Motor neuron (in vitro differentiated cells): ENCODE data around the gene PAX4. TPM values are rescaled to one million over a fixed set of nuclear protein-coding genes. Genes with fewer than 3 reads are reported as not detected.

Experiments
- ATAC-seq, 8 experiments: fragments of 200-7000 bp; cut with Tn5 transposase; replicated peaks in 6 of 8; 2 replicates each; pipeline ENCODE4 v1.8.0; 2021; ENCODE audit warnings: mild to moderate bottlenecking in 8 of 8, moderate library complexity in 8 of 8
- H3K27ac ChIP-seq, 2 donors: fragments of 250-450 bp; sonication (Bioruptor Pico); 2 replicates each; pipeline ENCODE4 v1.9.0; 2021; ENCODE audit warnings: antibody characterized with exemption in 2 of 2, mild to moderate bottlenecking in 2 of 2, moderate library complexity in 1 of 2
- H3K4me1 ChIP-seq, 2 donors: fragments of 250-450 bp; sonication (Bioruptor Pico); replicated peaks in 1 of 2; 2 replicates each; pipeline ENCODE4 v1.6.1; 2021; ENCODE audit warnings: antibody characterized with exemption in 2 of 2, mild to moderate bottlenecking in 2 of 2, moderate library complexity in 1 of 2
- H3K4me3 ChIP-seq, 5 donors: fragments of 250-450 bp; sonication (Bioruptor Pico); 2 replicates each; pipeline ENCODE4 v1.9.0; 2021; ENCODE audit warnings: antibody characterized with exemption in 5 of 5, mild to moderate bottlenecking in 5 of 5, moderate library complexity in 4 of 5
- WGBS, 10 experiments: fragments of 450-650 bp; shearing (Covaris generic); methylation state at CpG; one replicate each; pipeline ENCODE4 v1.0.0; 2022; 5-methylcytosine and 5-hydroxymethylcytosine counted together
- in situ Hi-C, 9 experiments: fragments of 400-800 bp; cut with MboI; loops; one replicate each; pipeline ENCODE4 v1.15.0; 2021; ENCODE audit warnings: low sequenced_read_pairs in 9 of 9, low pct_unique_long_range_greater_than_20kb in 2 of 9; ENCODE audit not compliant: unreplicated experiment in 9 of 9
- total RNA-seq, 8 experiments: library from RNA; unstranded; fragments of 300-600 nt; gene quantifications; 2 replicates each; pipeline versions ENCODE4 v1.2.3 to v1.2.4, GENCODE V29; 2022

PAX4 gene
- total RNA-seq, 8 experiments from 2014 or later, result 0.21 to 0.33 TPM; not detected in 6

DNA sequence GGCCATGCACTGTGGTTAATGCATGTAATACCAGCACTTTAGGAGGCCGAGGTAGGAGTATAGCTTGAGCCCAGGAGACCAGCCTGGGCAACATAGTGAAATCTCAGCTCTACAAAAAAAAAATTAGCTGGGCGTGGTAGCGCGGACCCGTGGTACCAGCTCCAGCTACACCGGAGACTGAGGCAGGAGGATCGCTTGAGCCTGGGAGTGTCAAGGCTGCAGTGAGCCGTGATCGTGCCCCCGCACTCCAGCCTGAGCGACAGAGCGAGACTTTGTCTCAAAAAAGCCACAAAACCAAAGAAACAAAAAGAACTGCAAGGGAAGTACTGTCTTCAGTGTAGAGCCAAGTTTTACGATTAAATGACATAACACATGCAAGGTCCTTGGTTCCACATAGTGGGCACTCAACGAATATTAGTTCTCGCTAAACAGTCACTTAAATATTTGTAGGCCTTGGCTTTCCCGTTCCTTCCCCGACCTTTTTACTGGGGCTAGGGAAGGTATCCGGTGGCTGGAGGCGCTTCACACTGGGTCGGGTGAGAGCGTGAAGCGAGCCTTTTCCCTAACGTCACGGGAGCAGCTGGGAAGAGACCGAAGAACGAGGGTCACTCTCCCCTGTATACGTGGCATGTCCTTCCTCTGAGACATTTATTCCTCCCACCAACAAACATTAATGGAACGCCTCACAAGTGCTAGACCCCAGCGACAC is 33.1 kb upstream of the PAX4 start:
- Histone ChIP-seq H3K27ac (peak overlapping the region; percentile 95 to 97), H3K4me3 (peak overlapping the region; percentile 75 to 92 (median 80)), H3K4me1 (peaks cover 32 to 34% of the 10 kb centered on the region in 2 donors)
- peak in 4 of 8 experiments; percentile 3 to 22 (median 11) for ATAC-seq
- 45 to 93% (median 50%) methylated on average over 2 to 28 of the region's 29 CpGs; no CpG with 5 or more reads in 3 of the 10 experiments for WGBS, 10 experiments
- in situ Hi-C loops, result no loop called here

DNA sequence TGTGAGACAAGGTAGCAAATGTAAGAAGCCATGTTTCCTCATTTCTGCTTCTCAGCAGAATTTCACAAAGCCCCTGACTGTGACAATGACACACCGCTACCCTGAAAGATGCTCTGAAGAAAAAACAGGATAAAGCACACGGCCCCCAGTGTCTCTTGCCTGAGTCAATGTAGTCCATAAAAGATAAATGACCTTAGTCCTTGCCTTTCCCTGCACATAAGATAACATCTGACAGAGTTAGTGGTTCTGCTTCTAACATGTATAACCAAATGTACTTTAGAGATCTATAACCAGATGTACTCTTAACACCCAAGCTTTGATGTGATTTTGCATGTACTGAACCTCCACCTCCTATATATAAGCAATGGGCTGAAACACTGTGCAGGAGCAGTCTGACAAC is 31.0 kb upstream of the PAX4 start:
- in situ Hi-C loops, result loop anchor here in 1 of 9 experiments (25.0 kb wide), 1 partner anchor 262 kb away; the partner anchor contains the start of gene ZNF800
- WGBS, 10 experiments, result 40 to 100% (median 92%) methylated on average over 1 to 2 of the region's 2 CpGs; no CpG with 5 or more reads in 3 of the 10 experiments
- ATAC-seq, result no peak
- peaks cover 17 to 26% of the 10 kb centered on the region in 2 donors for H3K4me1 ChIP-seq
- H3K27ac ChIP-seq, result no peak overlapping the region
- no peak overlapping the region for H3K4me3 ChIP-seq

DNA sequence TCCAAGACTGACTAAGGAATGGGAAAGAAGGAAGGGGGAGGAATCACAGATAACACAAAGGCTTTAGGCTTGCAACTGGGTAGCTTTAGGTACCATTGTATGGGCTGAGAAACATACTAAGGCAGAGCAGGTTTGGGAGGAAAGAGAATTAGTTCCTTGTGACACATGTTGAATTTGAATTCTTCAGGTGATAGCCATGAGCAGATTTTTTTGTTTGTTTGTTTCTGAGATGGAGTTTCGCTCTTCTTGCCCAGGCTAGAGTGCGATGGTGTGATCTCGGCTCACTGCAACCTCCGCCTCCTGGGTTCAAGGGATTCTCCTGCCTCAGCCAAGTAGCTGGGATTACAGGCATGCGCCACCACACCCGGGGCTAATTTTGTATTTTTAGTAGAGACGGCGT is 29.7 kb upstream of the PAX4 start:
- in situ Hi-C loops, result loop anchor here in 1 of 9 experiments (25.0 kb wide), 1 partner anchor 260 kb away; the partner anchor contains the start of gene ZNF800
- 50 to 100% (median 94%) methylated on average over 1 to 7 of the region's 8 CpGs; no CpG with 5 or more reads in 3 of the 10 experiments for WGBS, 10 experiments
- peaks cover 6 to 14% of the 10 kb centered on the region in 2 donors for H3K4me1 ChIP-seq
- ATAC-seq, result no peak
- H3K27ac ChIP-seq, result no peak overlapping the region
- H3K4me3 ChIP-seq, result no peak overlapping the region

DNA sequence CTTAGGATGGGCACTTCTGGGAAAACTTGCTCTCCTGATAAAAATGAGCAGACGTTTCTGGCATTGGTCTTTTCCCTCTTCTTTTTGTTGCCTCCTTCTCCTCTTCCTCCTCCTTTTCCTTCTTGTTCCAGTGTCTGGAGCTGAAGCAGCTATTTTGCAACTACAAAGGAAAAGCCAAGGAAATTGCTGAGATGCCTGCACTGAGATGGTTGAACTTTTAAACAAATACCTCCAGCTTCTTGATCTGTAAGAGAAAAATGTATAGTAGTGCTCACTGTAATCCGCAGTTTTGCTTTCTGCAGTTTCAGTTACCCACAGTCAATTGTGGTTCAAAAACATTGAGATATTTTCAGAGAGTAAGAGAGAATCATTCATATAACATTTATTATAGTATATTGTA is 26.5 kb upstream of the PAX4 start:
- in situ Hi-C loops, result loop anchor here in 1 of 9 experiments (25.0 kb wide), 1 partner anchor 257 kb away; the partner anchor contains the start of gene ZNF800
- peaks cover 2 to 13% of the 10 kb centered on the region in 2 donors for H3K4me1 ChIP-seq
- no peak for ATAC-seq
- no peak overlapping the region for H3K4me3 ChIP-seq
- WGBS, 10 experiments, result 38 to 100% (median 75%) methylated on average over 1 to 2 of the region's 2 CpGs; no CpG with 5 or more reads in 1 of the 10 experiments
- H3K27ac ChIP-seq, result no peak overlapping the region

DNA sequence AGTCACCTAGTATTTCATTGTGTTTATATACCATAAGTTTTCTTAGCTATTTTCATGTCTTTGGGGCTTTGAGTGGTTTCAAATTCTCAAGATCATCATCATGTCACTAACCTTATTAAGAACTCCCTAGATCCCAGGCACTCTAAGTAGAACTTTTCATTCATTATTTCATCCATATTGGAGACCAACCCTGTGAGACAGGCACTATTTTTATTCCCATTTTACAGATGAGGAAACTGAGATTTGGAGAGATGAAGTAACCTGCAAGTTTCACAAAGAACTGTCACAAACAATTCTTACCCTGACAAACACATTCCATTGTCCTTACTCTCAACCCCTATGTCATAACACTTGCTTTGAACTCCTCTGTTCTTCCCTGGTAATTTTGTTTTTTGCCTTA is 20.3 kb upstream of the PAX4 start:
- no peak overlapping the region for H3K27ac ChIP-seq
- no peak for ATAC-seq
- in situ Hi-C loops, result loop anchor here in 1 of 9 experiments (25.0 kb wide), 1 partner anchor 251 kb away; the partner anchor contains the start of gene ZNF800
- no peak overlapping the region for H3K4me3 ChIP-seq
- peaks cover 2 to 6% of the 10 kb centered on the region in 2 donors for H3K4me1 ChIP-seq

DNA sequence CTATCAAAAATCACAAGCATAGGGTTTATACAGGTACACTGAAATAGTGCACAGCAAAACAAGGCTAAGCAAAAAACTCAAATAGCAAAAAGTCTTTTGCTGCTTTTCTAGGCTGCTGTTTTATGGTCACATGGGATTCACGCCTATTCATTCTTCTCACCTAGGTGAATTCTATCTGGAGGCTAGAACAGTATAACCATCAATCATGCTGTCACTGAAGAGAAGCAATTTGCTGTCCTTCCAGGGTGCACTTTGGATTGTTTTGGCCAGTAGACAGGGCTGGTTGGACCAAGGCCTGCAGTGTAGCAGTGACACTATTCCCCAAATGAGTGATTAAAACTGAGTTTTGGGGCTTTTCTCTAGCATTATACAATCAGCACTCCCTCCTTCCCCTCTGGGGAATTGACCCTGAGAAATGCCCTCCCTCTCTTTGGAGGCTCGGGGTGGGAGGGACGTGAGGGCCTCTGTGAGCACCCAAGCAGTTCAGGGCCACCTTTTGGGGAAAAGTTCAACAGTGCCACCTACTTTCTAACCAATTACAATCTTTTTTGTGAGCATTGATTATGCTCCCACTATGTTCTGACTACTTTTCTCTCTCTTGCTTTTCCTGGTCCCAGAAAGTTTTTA is 17.8 kb upstream of the PAX4 start:
- Histone ChIP-seq H3K4me1 (no peaks in the 10 kb centered on the region), H3K4me3 (no peak overlapping the region), H3K27ac (no peak overlapping the region)
- 0 to 100% (median 60%) methylated on average over 1 of the region's 3 CpGs; no CpG with 5 or more reads in 1 of the 10 experiments for WGBS, 10 experiments
- ATAC-seq, result peak in 1 of 8 experiments; percentile 31
- in situ Hi-C loops, result loop anchor here in 1 of 9 experiments (25.0 kb wide), 1 partner anchor 248 kb away; the partner anchor contains the start of gene ZNF800

DNA sequence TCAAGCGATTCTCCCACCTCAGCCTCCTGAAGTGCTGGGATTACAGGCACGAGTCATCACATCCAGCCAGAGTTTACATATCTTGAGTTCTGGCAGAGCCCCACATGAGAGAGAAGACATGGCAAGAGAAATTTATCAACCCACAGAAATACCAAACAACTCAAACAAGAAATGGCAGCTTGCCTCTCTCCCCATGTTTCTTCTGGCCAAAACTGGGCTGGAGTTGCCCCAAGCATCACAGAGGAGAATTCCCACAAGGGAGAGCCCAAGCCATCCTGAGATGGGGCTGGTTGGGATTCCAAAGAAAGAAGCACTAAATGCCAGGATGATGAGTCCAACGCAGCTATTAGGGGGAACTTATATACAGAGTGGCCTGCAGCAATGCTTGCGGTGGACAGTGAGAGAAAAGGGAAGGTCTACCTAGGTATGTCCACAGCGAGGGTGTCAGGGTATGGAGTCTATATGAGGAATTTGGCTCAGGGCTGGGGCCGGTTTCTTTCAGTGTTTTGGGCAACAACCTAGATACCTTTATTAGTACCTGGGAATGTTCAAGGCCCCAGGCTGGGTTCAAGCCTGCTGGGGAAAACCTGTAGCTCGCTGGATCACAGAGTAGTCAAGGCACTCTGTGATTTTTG is 14.5 kb upstream of the PAX4 start:
- H3K4me1 ChIP-seq, result no peaks in the 10 kb centered on the region
- ATAC-seq, result no peak
- 45 to 95% (median 80%) methylated on average over 2 to 6 of the region's 7 CpGs; no CpG with 5 or more reads in 2 of the 10 experiments for WGBS, 10 experiments
- in situ Hi-C loops, result loop anchor here in 1 of 9 experiments (25.0 kb wide), 1 partner anchor 245 kb away; the partner anchor contains the start of gene ZNF800
- no peak overlapping the region for H3K27ac ChIP-seq
- no peak overlapping the region for H3K4me3 ChIP-seq

DNA sequence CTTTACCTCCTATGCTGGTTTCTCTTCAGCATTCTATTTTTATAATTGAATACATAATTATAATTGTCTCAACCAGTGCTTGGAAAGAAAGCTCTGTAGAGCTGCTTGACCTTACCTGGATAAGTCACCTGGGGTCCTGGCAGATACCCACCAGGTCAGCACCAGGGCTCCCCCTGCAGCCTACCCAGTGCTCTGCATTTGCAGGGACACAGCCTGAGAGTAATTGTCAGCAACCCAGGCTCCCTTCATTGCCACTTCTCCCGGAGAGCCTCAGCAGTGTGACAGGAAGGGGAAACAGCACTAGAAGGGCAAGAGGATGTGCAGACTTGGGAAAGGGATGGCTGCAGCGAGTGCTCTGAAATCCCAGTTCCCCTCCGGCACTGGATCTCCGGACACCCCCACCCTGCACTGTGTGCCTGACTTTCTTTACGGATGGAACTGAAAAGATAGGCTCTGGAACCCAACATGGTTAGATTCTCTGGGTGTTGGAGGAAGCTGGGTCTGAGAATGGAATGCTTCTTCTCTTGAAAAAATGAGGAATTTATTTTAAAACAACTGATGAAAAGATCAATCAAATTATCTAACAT is 11.4 kb upstream of the PAX4 start:
- WGBS, 10 experiments, result 25 to 80% (median 65%) methylated on average over 1 to 3 of the region's 5 CpGs; no CpG with 5 or more reads in 4 of the 10 experiments
- in situ Hi-C loops, result loop anchor here in 1 of 9 experiments (25.0 kb wide), 1 partner anchor 242 kb away; the partner anchor contains the start of gene ZNF800
- Histone ChIP-seq H3K4me3 (no peak overlapping the region), H3K27ac (no peak overlapping the region), H3K4me1 (no peaks in the 10 kb centered on the region)
- peak in 5 of 8 experiments; percentile 38 to 83 (median 66) for ATAC-seq

DNA sequence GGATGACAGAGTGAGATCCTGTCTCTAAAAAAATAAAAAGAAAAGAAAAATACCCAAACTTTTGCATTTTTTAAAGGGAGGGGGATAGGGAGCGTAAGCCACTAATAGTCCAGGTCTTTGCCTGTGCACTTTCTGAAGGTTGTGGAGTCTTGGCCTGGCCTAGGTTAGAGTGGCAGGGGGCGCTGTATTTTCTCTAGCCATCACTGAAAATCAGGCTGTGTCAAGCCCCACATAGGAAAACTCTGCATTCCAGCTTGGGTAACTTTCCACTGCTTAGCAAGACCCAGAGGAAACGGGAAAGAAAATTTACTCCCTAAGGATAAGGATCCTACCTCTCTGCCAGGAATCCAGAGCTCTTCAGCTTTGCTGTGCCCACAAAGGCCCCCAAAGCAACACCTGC is 10.5 kb upstream of the PAX4 start:
- no peak overlapping the region for H3K4me3 ChIP-seq
- 7 to 100% (median 49%) methylated on average over 1 to 3 of the region's 3 CpGs; no CpG with 5 or more reads in 2 of the 10 experiments for WGBS, 10 experiments
- H3K4me1 ChIP-seq, result no peaks in the 10 kb centered on the region
- in situ Hi-C loops, result loop anchor here in 1 of 9 experiments (25.0 kb wide), 1 partner anchor 241 kb away; the partner anchor contains the start of gene ZNF800
- ATAC-seq, result peak in 1 of 8 experiments; percentile 21
- no peak overlapping the region for H3K27ac ChIP-seq

DNA sequence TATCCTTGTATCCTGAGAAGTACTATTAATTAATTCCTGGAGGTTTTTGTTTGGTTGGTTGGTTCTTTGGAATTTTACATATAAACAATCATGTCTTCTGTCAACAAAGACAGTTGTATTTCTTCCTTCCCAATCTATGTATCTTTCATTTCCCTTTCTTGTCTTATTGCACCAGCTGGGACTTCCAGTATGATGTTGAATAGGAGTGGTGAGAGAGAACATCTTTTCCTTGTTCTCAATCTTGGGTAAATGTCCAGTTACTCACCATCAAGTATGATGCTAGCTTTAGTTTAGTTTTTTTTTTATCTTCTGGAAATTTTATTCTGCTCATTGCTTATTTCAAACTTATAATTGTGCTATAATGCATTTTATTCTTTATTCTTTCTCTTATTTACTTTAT is 7.4 kb upstream of the PAX4 start:
- no peak overlapping the region for H3K27ac ChIP-seq
- in situ Hi-C loops, result loop anchor here in 1 of 9 experiments (25.0 kb wide), 1 partner anchor 238 kb away; the partner anchor contains the start of gene ZNF800
- no peak overlapping the region for H3K4me3 ChIP-seq
- no peak for ATAC-seq
- H3K4me1 ChIP-seq, result no peaks in the 10 kb centered on the region

DNA sequence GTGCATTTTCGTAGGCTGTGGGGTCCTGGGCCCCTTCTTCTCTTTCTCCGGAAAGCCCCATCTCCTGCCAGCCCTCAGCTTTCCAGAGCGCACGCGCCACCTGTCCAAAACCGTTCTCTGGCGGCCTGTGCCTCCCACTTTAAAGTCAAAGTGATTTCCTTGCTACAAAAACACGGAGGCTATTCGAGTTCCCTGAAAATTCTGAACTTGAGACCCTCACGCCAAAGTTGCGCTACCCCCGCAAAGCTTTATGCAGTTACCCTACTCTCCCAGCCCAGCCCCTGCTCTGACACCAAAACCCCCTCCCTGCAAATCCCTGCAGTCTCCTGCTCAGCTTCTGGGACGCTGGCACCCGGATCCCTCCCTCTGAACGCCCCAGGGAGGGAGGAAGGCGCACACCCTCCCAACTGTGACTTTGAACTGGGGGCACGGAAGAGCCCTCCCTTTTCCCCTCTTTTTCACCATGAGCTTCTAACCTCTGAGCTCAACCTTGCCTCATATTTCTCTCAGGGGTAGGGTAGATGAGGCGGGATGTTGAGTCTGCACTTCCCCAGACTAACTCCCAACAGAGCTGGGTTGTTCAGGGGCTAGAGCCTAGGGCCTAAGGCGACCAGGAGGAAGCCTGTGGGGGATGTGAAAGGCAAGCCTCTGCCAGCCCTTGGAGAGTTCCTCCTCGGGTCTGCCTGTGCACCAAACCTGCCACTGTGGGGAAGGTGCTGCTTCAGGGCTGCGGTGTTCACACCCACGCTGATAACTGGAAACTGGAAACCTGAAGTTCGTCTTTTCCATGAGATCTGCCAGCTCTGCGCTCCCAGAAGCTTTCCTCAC is 2.7 kb upstream of the PAX4 start:
- in situ Hi-C loops, result no loop called here
- Histone ChIP-seq H3K27ac (peak overlapping the region in 1 of 2 donors; percentile 41), H3K4me1 (no peaks in the 10 kb centered on the region), H3K4me3 (no peak overlapping the region)
- 0 to 80% (median 13%) methylated on average over 1 to 7 of the region's 24 CpGs for WGBS, 10 experiments
- ATAC-seq, result no peak
